A549 (cell line): ENCODE data around the gene ANO2. TPM values are rescaled to one million over a fixed set of nuclear protein-coding genes. Genes with fewer than 3 reads are reported as not detected.

Source experiments
- ATAC-seq, 2 experiments: fragments of 200-7000 bp in 1 of 2; fragments of >200 bp in 1 of 2; cut with Nextera tagmentation in 1 of 2; cut with Tn5 transposase in 1 of 2; 3 replicates each; pipeline versions ENCODE4 v1.8.0 to v1.9.1; 2018 to 2020; ENCODE audit warnings: mild to moderate bottlenecking in 1 of 2, moderate library complexity in 1 of 2
- CTCF ChIA-PET: fragments of 300-600 bp; sonication (Branson Sonifier 250); formaldehyde crosslinking; extraction: SDS; loops from one replicate; lab custom pipeline; 2021; ENCODE audit warnings: antibody characterized with exemption, inconsistent platforms; lab: Yijun Ruan, JAX
- POLR2A ChIA-PET: fragments of 350-600 bp; formaldehyde crosslinking; extraction: SDS; loops from one replicate; lab custom pipeline; 2021; ENCODE audit warnings: antibody characterized with exemption, inconsistent platforms; lab: Yijun Ruan, JAX
- DNase-seq, 2 experiments: peaks; one replicate each; pipeline versions ENCODE4 v3.0.0 to v3.0.0-alpha.2; 2011 to 2016; ENCODE audit warnings: low read depth in 1 of 2, low spot score in 1 of 2
- FAIRE-seq: peaks from 2 replicates; lab custom pipeline; 2011; peaks lifted over from hg19 to GRCh38; lab: Jason Lieb, UNC
- H3K27ac ChIP-seq, 2 experiments: fragments of >200 bp; sonication (Bioruptor Twin); formaldehyde crosslinking; 3 replicates each; pipeline ENCODE4 v1.5.1; 2016 to 2017
- H3K4me1 ChIP-seq: fragments of >200 bp; sonication (Bioruptor Twin); formaldehyde crosslinking; 3 replicates; pipeline ENCODE4 v1.6.1; 2016
- H3K4me2 ChIP-seq: fragments of >200 bp; sonication (Bioruptor Twin); formaldehyde crosslinking; 3 replicates; pipeline ENCODE4 v1.6.1; 2016
- H3K4me3 ChIP-seq: fragments of >200 bp; sonication (Bioruptor Twin); formaldehyde crosslinking; 3 replicates; pipeline ENCODE4 v1.5.1; 2016
- H3K9me3 ChIP-seq: fragments of >200 bp; sonication (Bioruptor Twin); formaldehyde crosslinking; 3 replicates; pipeline ENCODE4 v1.6.1; 2016
- CBX2 ChIP-seq: fragments of 200-600 bp; sonication (generic); IDR thresholded peaks from 2 replicates; pipeline ENCODE4 v1.6.1; 2016; ENCODE audit warnings: low read depth, mild to moderate bottlenecking, borderline replicate concordance
- CHD2 ChIP-seq: fragments of 150-350 bp; IDR thresholded peaks from 2 replicates; pipeline ENCODE4 v1.6.1; 2014; ENCODE audit warnings: low read length; ENCODE audit not compliant: partially characterized antibody
- CTCF ChIP-seq: fragments of >200 bp; sonication (Bioruptor Twin); formaldehyde crosslinking; IDR thresholded peaks from 3 replicates; pipeline ENCODE4 v1.5.1; 2016
- EHF ChIP-seq: fragments of 250-450 bp; sonication (Bioruptor Pico); IDR thresholded peaks from 2 replicates; pipeline ENCODE4 v1.5.0; 2020; ENCODE audit warnings: mild to moderate bottlenecking
- EHMT2 ChIP-seq: fragments of 200-600 bp; sonication (generic); IDR thresholded peaks from 2 replicates; pipeline ENCODE4 v1.6.1; 2016; ENCODE audit warnings: antibody characterized with exemption, low read depth, mild to moderate bottlenecking, moderate library complexity
- EP300 ChIP-seq, 2 experiments: fragments of >200 bp; sonication (Bioruptor Twin); formaldehyde crosslinking; IDR thresholded peaks; 2 replicates in 1 of 2; 3 replicates in 1 of 2; pipeline ENCODE4 v1.6.1; 2016 to 2017
- FOSB ChIP-seq: fragments of 250-450 bp; sonication (Bioruptor Pico); IDR thresholded peaks from 2 replicates; pipeline ENCODE4 v1.5.0; 2020; ENCODE audit warnings: mild to moderate bottlenecking, moderate library complexity
- GATA3 ChIP-seq: IDR thresholded peaks from 2 replicates; pipeline ENCODE4 v1.6.1; 2012; ENCODE audit warnings: borderline replicate concordance
- HDAC2 ChIP-seq: fragments of 200-600 bp; sonication (generic); IDR thresholded peaks from 2 replicates; pipeline ENCODE4 v1.6.1; 2016
- HES2 ChIP-seq: fragments of >200 bp; sonication (Bioruptor Twin); formaldehyde crosslinking; IDR thresholded peaks from 2 replicates; pipeline ENCODE4 v1.6.1; 2016
- HMGXB4 ChIP-seq: fragments of 250-450 bp; sonication (Bioruptor Pico); IDR thresholded peaks from 2 replicates; pipeline ENCODE4 v1.5.0; 2021; ENCODE audit warnings: mild to moderate bottlenecking, moderate library complexity, borderline replicate concordance
- HOXA7 ChIP-seq: fragments of 250-450 bp; sonication (Bioruptor Pico); IDR thresholded peaks from 2 replicates; pipeline ENCODE4 v1.5.0; 2020; ENCODE audit warnings: mild to moderate bottlenecking, moderate library complexity
- JUN ChIP-seq, 2 experiments: fragments of >200 bp; sonication (Bioruptor Twin); formaldehyde crosslinking; IDR thresholded peaks; 2 replicates in 1 of 2; 3 replicates in 1 of 2; pipeline ENCODE4 v1.6.1; 2016 to 2017
- KDM1A ChIP-seq: fragments of 200-600 bp; sonication (generic); IDR thresholded peaks from 2 replicates; pipeline ENCODE4 v1.6.1; 2016; ENCODE audit warnings: low read depth, mild to moderate bottlenecking
- MAFK ChIP-seq: fragments of 450-650 bp; IDR thresholded peaks from 2 replicates; pipeline ENCODE4 v1.6.1; 2014; ENCODE audit not compliant: partially characterized antibody
- MAX ChIP-seq: IDR thresholded peaks from 2 replicates; pipeline ENCODE4 v1.6.1; 2012
- MAZ ChIP-seq: fragments of 150-350 bp; IDR thresholded peaks from 2 replicates; pipeline ENCODE4 v1.6.1; 2014; ENCODE audit warnings: antibody characterized with exemption, low read depth, low read length, borderline replicate concordance
- NPAS2 ChIP-seq: fragments of 250-450 bp; sonication (Bioruptor Pico); IDR thresholded peaks from 2 replicates; pipeline ENCODE4 v1.8.0; 2022; ENCODE audit warnings: mild to moderate bottlenecking, moderate library complexity, borderline replicate concordance
- PHF8 ChIP-seq: fragments of 200-600 bp; sonication (generic); IDR thresholded peaks from 2 replicates; pipeline ENCODE4 v1.6.1; 2016; ENCODE audit warnings: low read depth, mild to moderate bottlenecking, antibody characterized with exemption, moderate library complexity, borderline replicate concordance
- POLR2AphosphoS2 ChIP-seq: conservative IDR thresholded peaks from 2 replicates; pipeline ENCODE4 v1.6.1; 2012; ENCODE audit warnings: low read length, improper control_type of control experiment, inconsistent platforms
- RAD21 ChIP-seq, 2 experiments: fragments of >200 bp in 1 of 2; sonication (Bioruptor Twin) in 1 of 2; formaldehyde crosslinking in 1 of 2; IDR thresholded peaks in 1 of 2; conservative IDR thresholded peaks in 1 of 2; 2 replicates in 1 of 2; 3 replicates in 1 of 2; pipeline ENCODE4 v1.6.1; 2012 to 2018; ENCODE audit warnings: inconsistent platforms in 1 of 2
- RARB ChIP-seq: fragments of 250-450 bp; sonication (Bioruptor Pico); IDR thresholded peaks from 2 replicates; pipeline ENCODE4 v1.8.0; 2021; ENCODE audit warnings: mild to moderate bottlenecking, moderate library complexity
- RCOR1 ChIP-seq: fragments of 150-350 bp; IDR thresholded peaks from 2 replicates; pipeline ENCODE4 v1.6.1; 2014; ENCODE audit warnings: antibody characterized with exemption, low read length, low read depth
- RFX5 ChIP-seq: fragments of 450-650 bp; IDR thresholded peaks from 2 replicates; pipeline ENCODE4 v1.7.1; 2014; ENCODE audit warnings: antibody characterized with exemption, mild to moderate bottlenecking, moderate library complexity
- TP53 ChIP-seq: fragments of 250-450 bp; sonication (Bioruptor Pico); IDR thresholded peaks from 2 replicates; pipeline ENCODE4 v1.5.0; 2021; ENCODE audit warnings: mild to moderate bottlenecking, moderate library complexity
- ZC3H11A ChIP-seq: fragments of 450-650 bp; IDR thresholded peaks from 2 replicates; pipeline ENCODE4 v1.6.1; 2014; ENCODE audit warnings: antibody characterized with exemption, mild to moderate bottlenecking
- ZNF302 ChIP-seq: fragments of 250-450 bp; sonication (Bioruptor Pico); IDR thresholded peaks from 2 replicates; pipeline ENCODE4 v1.9.0; 2021; ENCODE audit warnings: inconsistent platforms, mild to moderate bottlenecking, moderate library complexity
- ZSCAN20 ChIP-seq: fragments of 250-450 bp; sonication (Bioruptor Pico); IDR thresholded peaks from 2 replicates; pipeline ENCODE4 v1.8.0; 2022; ENCODE audit warnings: mild to moderate bottlenecking, moderate library complexity
- WGBS: methylation state at CpG from one replicate; pipeline ENCODE4 v1.1.6; 2017; ENCODE audit errors: missing lambda C conversion rate; 5-methylcytosine and 5-hydroxymethylcytosine counted together
- polyA plus RNA-seq, 4 experiments: library from polyadenylated mRNA; depleted of rRNA in 3 of 4; stranded (reverse); fragments of >200 nt; fragmentation: RNase III in 1 of 4; extraction: RNeasy Plus Mini Kit Qiagen cat#74134 plus additional on column Dnase treatment in 1 of 4; gene quantifications; 2 replicates in 3 of 4; 3 replicates in 1 of 4; pipeline ENCODE4 v1.2.3, GENCODE V29; 2011 to 2017

ANO2 gene
- polyA plus RNA-seq, 2 of the 4 experiments (the other 2 are of a cell fraction): not detected

- no peak overlapping the region for H3K4me3 ChIP-seq
- H3K9me3 ChIP-seq: no peaks in the 10 kb centered on the region
- ATAC-seq (no peak), FAIRE-seq (no peak), DNase-seq (no peak)
- TF ChIP-seq EHF: no peak
- no peak for TF ChIP-seq RCOR1
- no peak for TF ChIP-seq KDM1A
- TF ChIP-seq CHD2: no peak
- no peak for TF ChIP-seq ZC3H11A
- TF ChIP-seq FOSB (CRISPR knock-in tag): no peak
- no peak for TF ChIP-seq MAFK
- TF ChIP-seq HDAC2: no peak
- no peak for TF ChIP-seq GATA3
- no peak for TF ChIP-seq MAZ
- no peak overlapping the region for H3K4me2 ChIP-seq
- POLR2A ChIA-PET: no interaction called here
- no peaks in the 10 kb centered on the region for H3K4me1 ChIP-seq
- H3K27ac ChIP-seq: no peak overlapping the region
- CTCF ChIA-PET: no interaction called here
- 4% methylated on average over 6 of the region's 6 CpGs for WGBS
Observed at GRCh38 chr12:5691943-5692342, 253.1 kb downstream of the ANO2 start.

- CTCF ChIA-PET: no interaction called here
Observed at GRCh38 chr12:5690240-5690639, 254.8 kb downstream of the ANO2 start.

GRCh38 chr12:5689773-5690172 is 255.3 kb downstream of the ANO2 start:
- whole genome bisulfite sequencing: 0% methylated on average over 1 of the region's 1 CpG
- TF ChIP-seq PHF8: no peak
- TF ChIP-seq GATA3: no peak
- no peak for TF ChIP-seq NPAS2 (CRISPR knock-in tag)
- peak in 1 of 2 experiments; percentile 11 for DNase-seq
- no peak overlapping the region for H3K27ac ChIP-seq
- no peak overlapping the region for H3K4me2 ChIP-seq
- ChIA-PET POLR2A (no interaction called here), CTCF (no interaction called here)
- no peaks in the 10 kb centered on the region for H3K9me3 ChIP-seq
- H3K4me1 ChIP-seq: no peaks in the 10 kb centered on the region
- peak in 1 of 2 experiments; percentile 57; a peak in 1 of 6 replicates for ATAC-seq
- no peak for FAIRE-seq
- no peak overlapping the region for H3K4me3 ChIP-seq

More at GRCh38 chr12:5690240-5690639, 254.8 kb downstream of the ANO2 start:
- Histone ChIP-seq H3K4me1 (no peaks in the 10 kb centered on the region), H3K27ac (no peak overlapping the region), H3K4me2 (no peak overlapping the region), H3K9me3 (no peaks in the 10 kb centered on the region), H3K4me3 (no peak overlapping the region)
- TF ChIP-seq ZNF302 (CRISPR knock-in tag) (no peak), HOXA7 (CRISPR knock-in tag) (no peak), CTCF (no peak), EHMT2 (no peak), EP300 (IDR thresholded peaks at IDR 0.05) (no peak), HES2 (no peak), POLR2AphosphoS2 (no peak), PHF8 (no peak), RFX5 (no peak)
- FAIRE-seq (no peak), DNase-seq (no peak), ATAC-seq (no peak)
- POLR2A ChIA-PET: no interaction called here
- WGBS: 31% methylated on average over 1 of the region's 1 CpG

- DNase-seq (no peak), ATAC-seq (no peak), FAIRE-seq (no peak)
- ChIA-PET POLR2A (no interaction called here), CTCF (no interaction called here)
- Histone ChIP-seq H3K4me3 (no peak overlapping the region), H3K9me3 (no peaks in the 10 kb centered on the region), H3K27ac (no peak overlapping the region), H3K4me1 (no peaks in the 10 kb centered on the region), H3K4me2 (no peak overlapping the region)
- TF ChIP-seq EHF: no peak
- TF ChIP-seq CHD2: no peak
- no peak for TF ChIP-seq ZC3H11A
- TF ChIP-seq HMGXB4 (CRISPR knock-in tag): no peak
- TF ChIP-seq ZNF302 (CRISPR knock-in tag): no peak
- no peak for TF ChIP-seq MAX
- TF ChIP-seq RAD21 (conservative IDR thresholded peaks at IDR 0.05 in 1 of 2, IDR thresholded peaks at IDR 0.05 in 1 of 2): no peak
- TF ChIP-seq JUN (IDR thresholded peaks at IDR 0.05): no peak
- no peak for TF ChIP-seq TP53 (CRISPR knock-in tag)
- no peak for TF ChIP-seq CBX2
- TF ChIP-seq EHMT2: no peak
- no peak for TF ChIP-seq ZSCAN20 (CRISPR knock-in tag)
- no peak for TF ChIP-seq RARB (CRISPR knock-in tag)
- WGBS: 0% methylated on average over 2 of the region's 2 CpGs
Observed at GRCh38 chr12:5688226-5688625, 256.8 kb downstream of the ANO2 start.
